Measurements from ENCODE around the gene WNT1.

Gene WNT1

GRCh38 chr12:48961331-48961730 lies 16.8 kb upstream of the WNT1 start:
- DNase-seq (ENCODE audit: low read depth in 2 of 2): no peak

GRCh38 chr12:48961801-48962200 lies 16.3 kb upstream of the WNT1 start:
- no peak for DNase-seq (ENCODE audit: low read depth in 2 of 2)

DNA sequence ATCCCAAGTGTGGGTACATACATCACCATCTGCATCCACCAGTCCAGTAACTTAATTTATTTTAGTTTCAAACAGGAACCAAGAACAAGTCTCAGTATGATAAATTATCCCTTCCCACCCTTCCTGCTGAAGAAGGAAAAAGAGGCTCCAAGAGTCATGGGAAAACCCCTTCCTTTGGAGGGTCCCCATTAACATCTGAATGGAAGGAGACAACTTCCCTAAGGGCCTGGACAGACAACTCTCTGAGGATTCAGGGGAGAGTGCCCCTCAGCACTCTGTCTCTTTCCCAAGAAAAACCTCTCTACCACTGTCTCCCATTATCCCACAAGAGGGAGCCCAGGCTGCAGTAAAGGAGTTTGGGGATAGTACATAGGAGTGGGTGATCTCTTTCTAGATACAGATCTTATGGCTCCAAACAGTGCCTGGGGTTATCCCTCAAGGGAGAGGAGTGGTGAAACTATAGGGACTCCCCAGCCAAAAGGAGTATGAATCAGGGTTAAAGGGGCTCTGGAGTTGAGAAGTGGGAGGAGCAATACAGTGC lies 12.8 kb upstream of the WNT1 start:
- no peak for DNase-seq (ENCODE audit: low read depth in 2 of 2)

DNA sequence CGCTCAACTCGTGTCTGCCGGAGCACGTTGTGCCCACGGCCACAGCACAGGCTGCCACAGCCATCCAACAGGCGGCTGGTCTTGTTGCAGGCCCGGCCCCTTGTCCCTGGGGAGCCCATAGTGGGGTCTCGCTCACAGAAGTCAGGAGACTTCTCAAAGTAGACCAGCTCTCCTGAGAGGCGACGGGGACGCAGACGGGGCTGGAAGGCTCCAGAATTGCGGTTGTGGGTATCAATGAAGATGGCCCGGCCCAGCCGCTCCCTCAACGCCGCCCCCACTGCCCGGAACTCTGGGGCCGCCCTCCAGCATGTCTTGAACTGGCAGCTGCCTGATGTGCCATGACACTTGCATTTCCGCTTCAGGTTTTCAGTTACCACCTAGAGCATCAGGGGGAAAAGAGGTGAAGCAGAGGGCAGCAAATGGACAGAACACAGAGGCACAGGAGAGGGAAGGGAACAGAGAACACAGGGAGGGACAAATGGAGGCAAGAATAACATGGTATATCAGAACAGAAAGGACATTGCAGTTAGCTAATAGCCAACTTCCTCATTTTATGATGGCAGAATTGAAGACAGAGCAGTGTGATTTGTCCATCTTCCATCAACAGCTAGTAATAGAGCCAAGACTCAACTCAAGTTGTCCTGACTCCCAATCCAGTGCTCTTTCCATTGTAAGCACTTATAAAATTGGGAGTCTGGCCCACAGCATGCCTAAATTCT lies 11.8 kb upstream of the WNT1 start:
- DNase-seq (ENCODE audit: low read depth in 2 of 2): no peak

DNA sequence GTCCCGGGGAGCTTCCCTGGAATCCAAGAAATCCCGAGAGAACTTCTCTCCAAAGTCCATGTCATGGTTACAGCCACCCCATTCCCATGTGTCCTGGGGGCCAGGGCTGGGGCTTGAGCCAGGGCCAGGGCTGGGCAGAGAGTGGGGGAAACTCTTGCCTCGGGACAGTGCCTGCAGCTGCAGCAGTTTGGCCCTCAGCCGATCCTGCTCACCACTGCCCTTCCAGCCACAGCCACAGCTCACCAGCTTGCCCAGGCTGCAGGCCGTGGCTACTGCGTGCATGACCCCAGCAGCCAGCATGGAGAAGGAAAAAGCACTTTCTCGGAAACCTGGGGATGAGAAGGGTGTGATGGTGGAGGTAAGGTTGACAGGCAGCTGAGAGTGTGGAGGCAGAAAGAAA lies 10.1 kb upstream of the WNT1 start:
- no peak for DNase-seq (ENCODE audit: low read depth in 2 of 2)

DNA sequence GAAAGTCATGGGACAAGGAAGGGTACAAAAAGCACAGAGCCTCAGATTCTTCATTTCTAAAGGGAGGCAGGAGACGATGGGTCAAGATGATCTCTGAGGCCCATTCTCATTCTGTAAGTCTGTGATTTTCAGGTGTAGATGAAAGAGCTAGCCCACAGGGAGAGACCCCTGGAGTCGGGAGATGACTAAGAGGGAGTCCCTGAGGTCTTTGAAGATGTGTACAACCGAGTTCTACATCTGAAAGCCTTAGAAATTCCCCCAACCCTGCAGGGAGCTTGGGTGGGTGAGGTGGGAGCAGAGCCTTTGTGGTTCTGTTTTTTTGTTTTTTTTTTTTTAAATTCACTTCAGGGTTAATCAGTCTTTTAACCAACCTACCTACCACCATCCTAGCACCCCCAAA lies 9.7 kb upstream of the WNT1 start:
- no peak for DNase-seq (ENCODE audit: low read depth in 2 of 2)

- no peak for DNase-seq (ENCODE audit: low read depth in 2 of 2)
These were observed 8.9 kb upstream of the WNT1 start for GRCh38 chr12:48969160-48969771.

DNA sequence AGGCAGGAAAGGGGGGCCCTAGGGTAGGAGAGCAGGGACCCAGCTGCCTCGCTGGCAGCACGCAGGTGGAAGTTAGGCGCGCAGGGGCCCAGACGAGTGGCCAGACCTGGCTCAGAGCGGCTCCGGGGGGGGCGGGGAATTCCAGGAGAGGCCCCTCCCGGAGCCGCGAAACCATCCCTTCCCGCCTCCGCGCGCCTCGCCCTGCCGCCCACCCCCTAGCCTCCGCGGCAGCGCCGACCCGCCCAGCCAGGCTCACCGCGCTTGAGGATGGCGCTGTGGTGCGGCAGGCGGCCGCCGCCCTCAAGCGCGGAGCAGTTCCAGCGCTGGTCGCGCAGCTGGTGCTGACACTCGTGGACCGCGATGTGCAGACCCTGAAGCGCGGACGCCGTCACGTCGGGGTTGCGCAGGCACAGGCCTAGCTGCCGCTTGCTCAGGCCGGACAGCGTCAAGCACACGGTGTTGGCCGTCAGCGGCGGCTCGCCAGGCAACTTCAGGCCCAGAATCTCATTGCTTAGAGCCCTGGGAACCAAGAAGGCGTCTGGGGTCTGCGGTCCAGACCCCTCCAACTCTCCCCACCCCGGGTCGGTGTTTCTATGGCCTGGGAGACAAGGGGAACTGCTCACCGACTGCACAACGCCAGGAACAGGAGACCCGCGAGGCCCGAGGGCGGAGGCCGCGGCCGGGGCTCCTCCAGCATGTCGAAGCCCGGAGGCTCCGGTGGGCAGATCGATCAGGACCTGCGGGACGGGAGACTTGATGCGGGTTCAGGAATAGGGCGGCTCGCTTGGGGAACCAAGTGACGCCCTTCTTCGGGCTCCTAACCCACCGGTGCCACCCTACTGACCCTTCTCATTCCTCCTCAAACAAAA lies 8.1 kb upstream of the WNT1 start:
- DNase-seq (ENCODE audit: low read depth in 2 of 2): peak in 1 of 2 donors; percentile 65

DNA sequence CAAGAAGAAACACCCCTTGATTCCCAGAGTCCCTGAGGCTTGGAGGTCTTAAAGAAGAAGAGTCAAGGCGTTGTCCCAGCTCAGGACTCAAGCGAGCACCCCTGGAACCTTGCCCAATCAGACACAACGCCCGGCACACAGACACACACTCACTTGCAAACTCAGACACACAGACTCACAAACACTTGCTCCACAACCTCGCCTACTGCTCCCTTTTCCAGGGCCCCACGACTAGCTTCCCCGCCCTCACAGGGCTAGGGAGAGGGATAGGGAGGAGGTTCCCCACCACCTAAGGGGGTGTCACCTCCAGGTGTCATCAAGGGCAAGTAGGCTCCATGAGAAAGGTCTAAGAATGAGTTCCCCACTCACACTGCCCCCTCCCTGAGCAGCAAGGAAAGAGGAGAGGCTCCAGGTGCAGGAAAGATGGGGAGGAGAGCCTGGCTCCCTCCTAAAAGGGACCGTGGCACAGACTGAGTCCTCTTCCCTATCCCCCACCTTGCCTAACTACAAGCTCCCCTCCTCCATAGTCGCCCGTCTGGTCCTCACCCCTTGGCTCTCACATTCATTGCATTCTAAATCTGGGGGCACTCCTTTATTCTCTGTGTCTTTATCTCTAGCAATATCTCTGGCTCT lies 7.3 kb upstream of the WNT1 start:
- no peak for DNase-seq (ENCODE audit: low read depth in 2 of 2)

DNA sequence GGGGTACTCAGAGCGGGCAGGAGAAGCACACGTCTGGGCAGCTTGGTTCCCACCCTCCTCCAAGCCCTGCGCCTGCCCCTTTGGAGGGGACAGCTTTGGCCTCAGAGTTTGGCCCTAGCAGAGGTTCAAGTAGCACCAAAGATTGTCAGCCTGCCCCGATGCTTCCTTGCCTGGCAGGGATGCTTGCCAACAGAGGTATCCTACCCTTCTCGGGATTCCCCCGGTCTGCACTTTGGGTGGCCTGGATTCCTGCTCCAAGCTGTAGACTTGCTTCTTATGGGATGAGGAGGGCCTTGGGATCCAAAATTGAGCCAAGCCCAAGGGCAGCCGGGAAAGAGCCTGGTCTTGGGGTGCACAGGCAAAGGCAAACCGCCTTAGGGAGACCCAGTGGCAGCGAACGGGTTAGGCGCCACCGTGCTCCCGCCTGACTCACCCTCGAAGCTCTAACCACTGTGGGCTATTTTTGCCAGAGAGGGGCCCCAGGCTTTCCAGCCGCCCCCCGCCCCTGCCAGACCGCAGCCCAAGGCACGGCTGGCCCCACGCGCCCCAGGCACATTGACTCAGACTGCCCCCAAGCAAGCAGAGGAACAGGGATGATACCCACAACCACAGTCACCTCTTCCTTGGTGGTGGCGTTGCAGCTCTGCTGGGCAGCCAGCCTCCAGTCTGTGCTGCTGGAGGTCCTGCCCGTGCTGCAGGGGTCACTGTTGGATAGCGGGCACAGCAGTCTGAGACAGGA lies 5.7 kb upstream of the WNT1 start:
- DNase-seq (ENCODE audit: low read depth in 2 of 2): peak in 1 of 2 donors; percentile 48

GRCh38 chr12:48972952-48973483 lies 5.1 kb upstream of the WNT1 start:
- DNase-seq (ENCODE audit: low read depth in 2 of 2): no peak

DNA sequence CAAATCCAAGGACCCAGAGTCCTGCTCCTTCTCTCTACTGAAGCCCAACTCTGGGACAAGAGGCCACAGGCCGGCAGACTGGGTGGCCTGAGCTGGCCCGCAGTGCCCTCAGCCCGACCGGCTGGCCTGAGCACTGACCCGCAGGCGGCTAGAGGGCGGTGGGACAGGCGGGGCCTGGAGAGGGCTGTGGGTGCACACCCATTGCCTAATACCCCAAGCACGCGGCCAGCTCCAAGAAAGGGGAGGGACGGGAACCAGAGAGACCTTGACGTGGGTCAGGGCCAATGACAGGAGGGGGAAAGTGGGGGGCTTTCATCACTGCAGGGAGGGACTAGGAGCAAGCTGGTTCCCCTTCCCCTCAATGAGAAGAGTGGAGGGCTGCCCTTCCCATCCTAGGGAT lies 4.6 kb upstream of the WNT1 start:
- DNase-seq (ENCODE audit: low read depth in 2 of 2): no peak

- DNase-seq (ENCODE audit: low read depth in 2 of 2): peak in 1 of 2 donors; percentile 23
These were observed 4.0 kb upstream of the WNT1 start for GRCh38 chr12:48973941-48974673.

GRCh38 chr12:48977290-48978281 lies 536 bp upstream of the WNT1 start:
- DNase-seq (ENCODE audit: low read depth in 2 of 2): peak; percentile 50 to 79

GRCh38 chr12:48978741-48979601 lies 849 bp downstream of the WNT1 start:
- no peak for DNase-seq (ENCODE audit: low read depth in 2 of 2)

DNA sequence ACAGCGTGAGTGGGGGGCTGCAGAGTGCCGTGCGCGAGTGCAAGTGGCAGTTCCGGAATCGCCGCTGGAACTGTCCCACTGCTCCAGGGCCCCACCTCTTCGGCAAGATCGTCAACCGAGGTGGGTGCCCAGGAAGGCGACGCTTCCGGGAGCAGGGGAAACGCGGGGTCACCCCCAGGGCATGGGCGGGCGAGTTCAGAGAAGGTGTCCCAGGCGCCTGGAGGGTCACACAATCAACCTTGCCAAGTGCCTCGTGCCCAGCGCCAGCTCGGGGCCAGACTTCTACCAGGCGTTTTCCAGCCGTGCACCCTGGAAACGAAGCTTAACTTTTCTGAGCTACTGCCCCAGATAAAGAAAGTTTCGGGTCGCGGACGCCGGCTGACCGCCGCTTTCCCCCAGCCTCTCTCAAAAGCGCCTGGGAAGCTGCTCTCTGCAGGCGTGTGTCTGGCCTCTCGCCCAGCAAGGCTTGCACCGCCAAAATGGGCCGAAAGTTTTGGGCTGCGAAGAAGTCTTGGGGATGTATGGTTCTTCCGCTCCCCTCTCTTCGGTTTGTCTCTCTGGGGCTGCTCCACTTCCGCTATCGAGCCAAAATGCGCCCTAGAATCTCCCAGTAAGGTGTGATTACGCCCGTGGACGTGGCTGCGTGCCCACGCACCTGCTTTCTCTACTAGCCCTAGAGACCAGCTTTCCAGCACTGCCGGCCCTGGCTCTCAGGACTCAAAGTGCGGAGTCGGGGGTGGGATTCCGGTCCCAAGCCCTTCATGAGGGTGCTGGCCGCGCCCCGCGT lies 1.7 kb downstream of the WNT1 start:
- peak in 1 of 2 donors; percentile 33 for DNase-seq (ENCODE audit: low read depth in 2 of 2)

DNA sequence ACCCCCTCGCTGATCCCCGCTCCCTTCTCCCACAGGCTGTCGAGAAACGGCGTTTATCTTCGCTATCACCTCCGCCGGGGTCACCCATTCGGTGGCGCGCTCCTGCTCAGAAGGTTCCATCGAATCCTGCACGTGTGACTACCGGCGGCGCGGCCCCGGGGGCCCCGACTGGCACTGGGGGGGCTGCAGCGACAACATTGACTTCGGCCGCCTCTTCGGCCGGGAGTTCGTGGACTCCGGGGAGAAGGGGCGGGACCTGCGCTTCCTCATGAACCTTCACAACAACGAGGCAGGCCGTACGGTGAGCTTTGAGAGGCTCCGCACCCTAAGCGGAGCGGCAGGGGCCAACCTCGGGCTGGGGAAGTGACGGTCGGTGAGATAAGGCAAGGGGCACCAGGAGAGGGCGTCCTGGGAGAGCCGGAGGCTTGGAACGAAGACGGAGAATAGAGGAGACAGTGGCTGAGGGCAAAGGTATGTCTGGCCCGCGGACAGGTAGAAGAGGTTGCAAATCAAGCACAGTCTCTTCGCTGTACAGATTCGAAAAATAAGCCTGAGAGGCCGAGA lies 2.3 kb downstream of the WNT1 start:
- peak in 1 of 2 donors; percentile 19 for DNase-seq (ENCODE audit: low read depth in 2 of 2)

Data from stimulated activated CD8-positive, alpha-beta memory T cell treated with anti-CD3 and anti-CD28 coated beads, Interleukin-7, amount 100 ng/mL, for 4 hours (primary cell).